B cell (primary cell): ENCODE results near the gene ATF6B.

Source experiments
- CTCF ChIP-seq: fragments of 200-600 bp; IDR thresholded peaks from one replicate; pipeline ENCODE4 v1.8.0; 2022; ENCODE audit warnings: antibody characterized with exemption, mild to moderate bottlenecking
- EZH2 ChIP-seq: IDR thresholded peaks from 2 replicates; pipeline ENCODE4 v1.6.1; 2012; ENCODE audit warnings: borderline replicate concordance, low read depth, mild to moderate bottlenecking, moderate library complexity, low read length; ENCODE audit not compliant: insufficient read depth, poor library complexity, severe bottlenecking

GRCh38 chr6:32164295-32164694, 36.2 kb upstream of the ATF6B start, which contains the start of gene EGFL8:
- no peak for TF ChIP-seq CTCF
- no peak for TF ChIP-seq EZH2
